Natural killer cell (primary cell): ENCODE results near the gene IVNS1ABP. TPM values are rescaled to one million over a fixed set of nuclear protein-coding genes. Genes with fewer than 3 reads are reported as not detected.
A peak's percentile ranks its signal among the peaks of the same experiment; 100 is the strongest.
"Not testable (repeated sequence)": the region's sequence is repeated elsewhere in the genome, so short reads cannot be mapped to it uniquely, and the experiment has no call there.

Experiments
- ATAC-seq, 3 donors: fragments of 150-1000 bp in 2 of 3; fragments of 200-7000 bp in 1 of 3; cut with Tn5 transposase; 1 replicate in 1 of 3; 2 replicates in 2 of 3; pipeline ENCODE4 v1.10.0; 2021; ENCODE audit warnings: mild to moderate bottlenecking in 2 of 3, moderate library complexity in 2 of 3
- DNase-seq, 2 donors: peaks; one replicate each; pipeline versions ENCODE4 v3.0.0 to v3.0.0-alpha.2; 2013 to 2021; ENCODE audit warnings: mixed read lengths in 1 of 2
- H3K27ac ChIP-seq: one replicate; pipeline ENCODE4 v1.5.1; 2013; ENCODE audit warnings: mild to moderate bottlenecking, low read length
- H3K27me3 ChIP-seq: one replicate; pipeline ENCODE4 v1.6.1; 2013; ENCODE audit warnings: low read length; ENCODE audit not compliant: control insufficient read depth, insufficient read depth
- H3K36me3 ChIP-seq: one replicate; pipeline ENCODE4 v1.6.1; 2013; ENCODE audit warnings: low read length; ENCODE audit not compliant: control insufficient read depth, insufficient read depth
- H3K4me1 ChIP-seq: one replicate; pipeline ENCODE4 v1.6.1; 2013; ENCODE audit warnings: low read length; ENCODE audit not compliant: control insufficient read depth, insufficient read depth
- H3K4me3 ChIP-seq: one replicate; pipeline ENCODE4 v1.5.1; 2013; ENCODE audit warnings: low read length
- H3K9me3 ChIP-seq: one replicate; pipeline ENCODE4 v1.6.1; 2013; ENCODE audit warnings: low read length; ENCODE audit not compliant: control insufficient read depth, insufficient read depth
- H3K27ac Mint-ChIP-seq, 2 donors: one replicate each; pipeline ENCODE4 v1.8.0; 2022; ENCODE audit warnings: mild to moderate bottlenecking in 2 of 2, mixed read lengths in 2 of 2, moderate library complexity in 1 of 2
- H3K27me3 Mint-ChIP-seq, 2 donors: one replicate each; pipeline ENCODE4 v1.8.0; 2022; ENCODE audit warnings: low read depth in 2 of 2, mixed read lengths in 2 of 2
- H3K36me3 Mint-ChIP-seq: one replicate; pipeline ENCODE4 v1.8.0; 2022; ENCODE audit warnings: mixed read lengths
- H3K4me1 Mint-ChIP-seq, 2 donors: one replicate each; pipeline ENCODE4 v1.8.0; 2022; ENCODE audit warnings: mixed read lengths in 2 of 2
- H3K4me3 Mint-ChIP-seq: one replicate; pipeline ENCODE4 v1.8.0; 2022; ENCODE audit warnings: mild to moderate bottlenecking, moderate library complexity, mixed read lengths
- H3K9me3 Mint-ChIP-seq, 2 donors: one replicate each; pipeline ENCODE4 v1.8.0; 2022; ENCODE audit warnings: mixed read lengths in 2 of 2
- CTCF ChIP-seq: fragments of 200-600 bp; IDR thresholded peaks from one replicate; pipeline ENCODE4 v1.8.0; 2022; ENCODE audit warnings: antibody characterized with exemption
- WGBS: methylation state at CpG from one replicate; pipeline ENCODE4 v1.1.7; 2013; ENCODE audit warnings: missing lambda C conversion rate; ENCODE audit not compliant: insufficient coverage; 5-methylcytosine and 5-hydroxymethylcytosine counted together
- intact Hi-C: fragments of 100-400 bp; cut with micrococcal nuclease; formaldehyde crosslinking; loops from one replicate; pipeline ENCODE4 v1.14.2; 2022
- total RNA-seq, 4 donors: library from RNA; stranded (reverse); fragments of 120-200 nt in 1 of 4; gene quantifications; one replicate each; pipeline versions ENCODE4 v1.2.3 to v1.2.4, GENCODE V29; 2013 to 2022

Gene IVNS1ABP
- total RNA-seq, 3 donors from 2014 or later (not counting 1 experiment from before 2014, with no cell fraction given): 250 to 394 (median 299) TPM

- Mint-ChIP-seq H3K4me1 (peaks cover 12 to 14% of the 10 kb centered on the region in 2 donors), H3K36me3 (no peaks in the 10 kb centered on the region), H3K27ac (peak overlapping the region in 1 of 2 donors; percentile 56), H3K4me3 (no peak overlapping the region), H3K27me3 (no peaks in the 10 kb centered on the region), H3K9me3 (no peaks in the 10 kb centered on the region)
- no peaks in the 10 kb centered on the region for H3K9me3 ChIP-seq
- no peaks in the 10 kb centered on the region for H3K27me3 ChIP-seq
- TF ChIP-seq CTCF: no peak
- no peaks in the 10 kb centered on the region for H3K4me1 ChIP-seq
- ATAC-seq: no peak
- H3K36me3 ChIP-seq: no peaks in the 10 kb centered on the region
- WGBS: 63% methylated on average over 3 of the region's 4 CpGs
- H3K4me3 ChIP-seq: no peak overlapping the region
- intact Hi-C loops: no loop called here
- no peak overlapping the region for H3K27ac ChIP-seq
- no peak for DNase-seq
Measured at GRCh38 chr1:185328255-185328654, 11.2 kb upstream of the IVNS1ABP start.

- Histone ChIP-seq H3K27me3 (no peaks in the 10 kb centered on the region), H3K36me3 (no peaks in the 10 kb centered on the region), H3K4me1 (no peaks in the 10 kb centered on the region), H3K27ac (no peak overlapping the region), H3K9me3 (no peaks in the 10 kb centered on the region), H3K4me3 (no peak overlapping the region)
- intact Hi-C loops: no loop called here
- WGBS: 60% methylated on average over 4 of the region's 4 CpGs
- Mint-ChIP-seq H3K9me3 (no peaks in the 10 kb centered on the region), H3K4me3 (no peak overlapping the region), H3K36me3 (no peaks in the 10 kb centered on the region), H3K27ac (no peak overlapping the region), H3K27me3 (no peaks in the 10 kb centered on the region), H3K4me1 (peaks cover 12 to 14% of the 10 kb centered on the region in 2 donors)
- no peak for TF ChIP-seq CTCF
- no peak for ATAC-seq
- DNase-seq: no peak
Measured at GRCh38 chr1:185325413-185325812, 8.4 kb upstream of the IVNS1ABP start.

- DNase-seq: no peak
- no peaks in the 10 kb centered on the region for H3K27me3 Mint-ChIP-seq
- H3K27ac ChIP-seq: no peak overlapping the region
- WGBS: 93% methylated on average over 3 of the region's 3 CpGs
- H3K9me3 Mint-ChIP-seq: no peaks in the 10 kb centered on the region
- H3K4me3 Mint-ChIP-seq: no peak overlapping the region
- peaks cover 14% of the 10 kb centered on the region in 2 donors for H3K4me1 Mint-ChIP-seq
- H3K36me3 Mint-ChIP-seq: no peaks in the 10 kb centered on the region
- H3K27ac Mint-ChIP-seq: no peak overlapping the region
- TF ChIP-seq CTCF: no peak
- H3K27me3 ChIP-seq: no peaks in the 10 kb centered on the region
- ATAC-seq: no peak
- intact Hi-C loops: no loop called here
- no peaks in the 10 kb centered on the region for H3K9me3 ChIP-seq
- H3K4me1 ChIP-seq: no peaks in the 10 kb centered on the region
- H3K4me3 ChIP-seq: no peak overlapping the region
- no peaks in the 10 kb centered on the region for H3K36me3 ChIP-seq
Measured at GRCh38 chr1:185324118-185324517, 7.1 kb upstream of the IVNS1ABP start.

GRCh38 chr1:185322636-185323035 lies 5.6 kb upstream of the IVNS1ABP start:
- DNase-seq: no peak
- H3K4me3 Mint-ChIP-seq: no peak overlapping the region
- H3K4me1 Mint-ChIP-seq: peaks cover 9 to 16% of the 10 kb centered on the region in 2 donors
- H3K9me3 Mint-ChIP-seq: no peaks in the 10 kb centered on the region
- no peaks in the 10 kb centered on the region for H3K36me3 ChIP-seq
- no peak for TF ChIP-seq CTCF
- H3K27ac Mint-ChIP-seq: no peak overlapping the region
- H3K9me3 ChIP-seq: no peaks in the 10 kb centered on the region
- intact Hi-C loops: no loop called here
- no peak for ATAC-seq
- no peak overlapping the region for H3K4me3 ChIP-seq
- H3K27me3 ChIP-seq: no peaks in the 10 kb centered on the region
- peaks cover 6% of the 10 kb centered on the region for H3K4me1 ChIP-seq
- no peaks in the 10 kb centered on the region for H3K27me3 Mint-ChIP-seq
- 100% methylated on average over 1 of the region's 2 CpGs for WGBS
- H3K27ac ChIP-seq: no peak overlapping the region
- H3K36me3 Mint-ChIP-seq: no peaks in the 10 kb centered on the region

GRCh38 chr1:185321653-185322221 lies 4.7 kb upstream of the IVNS1ABP start:
- DNase-seq, intact Hi-C loops, H3K27me3 Mint-ChIP-seq, H3K36me3 Mint-ChIP-seq, H3K36me3 ChIP-seq, H3K27ac ChIP-seq, ATAC-seq, H3K9me3 ChIP-seq, H3K4me3 Mint-ChIP-seq, H3K4me3 ChIP-seq, H3K9me3 Mint-ChIP-seq, H3K27me3 ChIP-seq, H3K27ac Mint-ChIP-seq: not testable (repeated sequence)
- H3K4me1 Mint-ChIP-seq: peaks cover 17 to 20% of the 10 kb centered on the region in 2 donors
- H3K4me1 ChIP-seq: peaks cover 10% of the 10 kb centered on the region
- 97% methylated on average over 36 of the region's 36 CpGs for WGBS
